ENCODE results near the gene IQSEC1. TPM values are rescaled to one million over a fixed set of nuclear protein-coding genes. Genes with fewer than 3 reads are reported as not detected.
"Not testable (repeated sequence)": the region's sequence is repeated elsewhere in the genome, so short reads cannot be mapped to it uniquely, and the experiment has no call there.

Gene IQSEC1
- total RNA-seq, 1 experiment from 2014 or later = 13.0 TPM

- intact Hi-C loops (cut with micrococcal nuclease; ENCODE audit: unreplicated experiment) = no loop called here
- no peak for DNase-seq (ENCODE audit: low spot score)
- ChIA-PET CTCF (no interaction called here), POLR2A (ENCODE audit: low non-redundant PET) (no interaction called here)
- Histone ChIP-seq H3K4me3 (ENCODE audit: low read depth, low read length, poor library complexity, severe bottlenecking) (no peak overlapping the region), H3K27ac (ENCODE audit: low read depth, low read length, poor library complexity, severe bottlenecking) (no peak overlapping the region), H3K27me3 (replicated peaks; ENCODE audit: insufficient read depth, low read depth, low read length, poor library complexity) (no peaks in the 10 kb centered on the region), H3K9me3 (ENCODE audit: low read depth, low read length, poor library complexity, severe bottlenecking) (no peaks in the 10 kb centered on the region), H3K36me3 (ENCODE audit: insufficient read depth, low read length, poor library complexity, severe bottlenecking) (no peaks in the 10 kb centered on the region), H3K4me1 (ENCODE audit: insufficient read depth, low read length, poor library complexity, severe bottlenecking) (no peaks in the 10 kb centered on the region)
- no peak for TF ChIP-seq EZH2 (IDR thresholded peaks at IDR 0.05; ENCODE audit: borderline replicate concordance, low read depth, low read length, poor library complexity, severe bottlenecking)
- no peak for TF ChIP-seq CTCF (conservative IDR thresholded peaks at IDR 0.05; ENCODE audit: low read depth, low read length)
- BruUV-seq (replicated peaks) = no TSS peak
Observed at GRCh38 chr3:12859840-12860239, 213.4 kb downstream of the IQSEC1 start.

GRCh38 chr3:12856626-12857025 is 216.6 kb downstream of the IQSEC1 start:
- Histone ChIP-seq H3K4me3 (ENCODE audit: low read depth, low read length, poor library complexity, severe bottlenecking) (no peak overlapping the region), H3K4me1 (ENCODE audit: insufficient read depth, low read length, poor library complexity, severe bottlenecking) (no peaks in the 10 kb centered on the region), H3K27me3 (replicated peaks; ENCODE audit: insufficient read depth, low read depth, low read length, poor library complexity) (no peaks in the 10 kb centered on the region), H3K36me3 (ENCODE audit: insufficient read depth, low read length, poor library complexity, severe bottlenecking) (no peaks in the 10 kb centered on the region), H3K27ac (ENCODE audit: low read depth, low read length, poor library complexity, severe bottlenecking) (no peak overlapping the region), H3K9me3 (ENCODE audit: low read depth, low read length, poor library complexity, severe bottlenecking) (no peaks in the 10 kb centered on the region)
- BruUV-seq (replicated peaks) = no TSS peak
- no peak for DNase-seq (ENCODE audit: low spot score)
- TF ChIP-seq CTCF (conservative IDR thresholded peaks at IDR 0.05; ENCODE audit: low read depth, low read length) (no peak), EZH2 (IDR thresholded peaks at IDR 0.05; ENCODE audit: borderline replicate concordance, low read depth, low read length, poor library complexity, severe bottlenecking) (no peak)
- POLR2A ChIA-PET (ENCODE audit: low non-redundant PET) = no interaction called here
- CTCF ChIA-PET = no interaction called here
- intact Hi-C loops (cut with micrococcal nuclease; ENCODE audit: unreplicated experiment) = no loop called here

- ChIA-PET POLR2A (ENCODE audit: low non-redundant PET) (no interaction called here), CTCF (no interaction called here)
Observed at GRCh38 chr3:12854565-12854964, 218.7 kb downstream of the IQSEC1 start.

DNA sequence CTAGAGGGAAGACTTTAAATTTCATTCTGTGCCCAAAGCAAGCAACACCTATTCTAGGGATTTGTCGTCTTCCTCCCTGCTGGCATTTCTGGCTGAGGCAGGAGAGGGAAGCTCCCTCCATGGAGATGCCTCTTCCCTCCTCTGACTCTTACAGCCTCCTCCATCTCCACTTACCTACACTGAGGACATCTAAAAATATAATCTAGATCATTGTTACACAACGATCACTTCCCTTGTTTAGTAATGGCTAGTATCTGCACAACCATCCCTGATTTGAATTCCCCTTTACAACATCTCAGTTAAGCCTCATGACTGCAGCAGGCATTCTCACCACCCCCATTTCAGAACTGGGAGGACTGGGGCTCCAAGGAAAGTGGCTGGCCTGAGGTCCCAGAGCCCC is 219.4 kb downstream of the IQSEC1 start:
- H3K27me3 ChIP-seq (replicated peaks; ENCODE audit: insufficient read depth, low read depth, low read length, poor library complexity); CTCF ChIA-PET; H3K9me3 ChIP-seq (ENCODE audit: low read depth, low read length, poor library complexity, severe bottlenecking); H3K36me3 ChIP-seq (ENCODE audit: insufficient read depth, low read length, poor library complexity, severe bottlenecking); H3K4me1 ChIP-seq (ENCODE audit: insufficient read depth, low read length, poor library complexity, severe bottlenecking); BruUV-seq (replicated peaks); DNase-seq (ENCODE audit: low spot score); H3K4me3 ChIP-seq (ENCODE audit: low read depth, low read length, poor library complexity, severe bottlenecking); POLR2A ChIA-PET (ENCODE audit: low non-redundant PET); intact Hi-C loops (cut with micrococcal nuclease; ENCODE audit: unreplicated experiment); H3K27ac ChIP-seq (ENCODE audit: low read depth, low read length, poor library complexity, severe bottlenecking): not testable (repeated sequence)

More at GRCh38 chr3:12854565-12854964, 218.7 kb downstream of the IQSEC1 start:
- TF ChIP-seq EZH2 (IDR thresholded peaks at IDR 0.05; ENCODE audit: borderline replicate concordance, low read depth, low read length, poor library complexity, severe bottlenecking) = no peak
- TF ChIP-seq CTCF (conservative IDR thresholded peaks at IDR 0.05; ENCODE audit: low read depth, low read length) = no peak
- Histone ChIP-seq H3K36me3 (ENCODE audit: insufficient read depth, low read length, poor library complexity, severe bottlenecking) (no peaks in the 10 kb centered on the region), H3K4me3 (ENCODE audit: low read depth, low read length, poor library complexity, severe bottlenecking) (no peak overlapping the region), H3K27ac (ENCODE audit: low read depth, low read length, poor library complexity, severe bottlenecking) (no peak overlapping the region), H3K27me3 (replicated peaks; ENCODE audit: insufficient read depth, low read depth, low read length, poor library complexity) (no peaks in the 10 kb centered on the region), H3K4me1 (ENCODE audit: insufficient read depth, low read length, poor library complexity, severe bottlenecking) (no peaks in the 10 kb centered on the region), H3K9me3 (ENCODE audit: low read depth, low read length, poor library complexity, severe bottlenecking) (no peaks in the 10 kb centered on the region)
- intact Hi-C loops (cut with micrococcal nuclease; ENCODE audit: unreplicated experiment) = no loop called here
- no peak for DNase-seq (ENCODE audit: low spot score)
- no TSS peak for BruUV-seq (replicated peaks)

Data from A673 (cell line).